NCI-H1048 (cell line): ENCODE data around the gene UBAP2L.

Source experiments
- DNase-seq: peaks from one replicate; lab custom pipeline; 2025; lab: John Stamatoyannopoulos, UW

The UBAP2L gene

DNA sequence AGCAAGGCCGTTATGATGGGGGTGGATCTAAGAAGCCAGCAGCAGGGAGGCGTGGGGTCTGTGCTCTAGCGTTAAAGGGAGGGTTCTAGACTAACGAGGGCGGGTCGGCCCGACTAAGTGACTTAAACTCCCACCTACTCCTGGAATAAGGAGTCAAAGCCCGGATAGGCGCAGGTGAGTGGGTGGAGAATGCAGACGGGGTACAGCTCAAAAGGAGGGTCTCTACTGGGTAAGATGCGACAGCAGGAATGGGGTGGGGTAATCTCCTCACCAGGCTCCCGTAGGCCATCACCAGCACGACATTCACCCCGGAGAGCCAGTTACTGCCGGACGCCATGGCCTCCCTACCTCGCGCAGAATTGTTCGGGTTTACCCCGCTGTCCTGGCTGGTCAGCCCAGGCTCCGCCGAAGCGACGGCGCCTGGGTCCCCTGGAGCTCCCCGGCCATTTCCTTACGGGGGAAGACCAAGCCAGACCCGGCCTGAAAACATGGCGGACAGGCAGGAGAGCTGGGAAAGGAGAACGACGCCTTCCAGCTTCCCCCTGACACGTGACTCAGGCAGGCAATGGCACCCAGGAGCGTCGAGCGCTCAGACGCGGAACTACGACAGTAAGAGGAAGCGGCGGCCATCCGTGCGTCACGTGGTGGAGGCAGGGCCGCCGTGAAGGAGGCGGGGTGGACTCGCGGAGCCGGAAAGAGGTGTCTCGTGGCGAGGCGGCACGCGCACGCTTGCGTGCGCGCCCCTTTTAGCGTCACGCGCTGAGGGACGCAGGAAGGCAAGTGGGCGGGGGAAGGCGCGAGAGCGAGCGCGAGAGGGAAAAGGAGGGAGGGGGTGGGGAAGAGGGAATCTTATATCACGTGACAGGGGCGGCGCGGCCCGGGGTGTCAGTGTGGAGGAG lies at the start of gene UBAP2L:
UBAP2L (plus strand) TSS at position 885 of the 899 bp plus-strand sequence. CDS start 4,169 bp downstream, outside the sequence.
- DNase-seq = peak; percentile 99

GRCh38 chr1:154171223-154171583 lies 49.6 kb upstream of the UBAP2L start:
- DNase-seq = no peak

DNA sequence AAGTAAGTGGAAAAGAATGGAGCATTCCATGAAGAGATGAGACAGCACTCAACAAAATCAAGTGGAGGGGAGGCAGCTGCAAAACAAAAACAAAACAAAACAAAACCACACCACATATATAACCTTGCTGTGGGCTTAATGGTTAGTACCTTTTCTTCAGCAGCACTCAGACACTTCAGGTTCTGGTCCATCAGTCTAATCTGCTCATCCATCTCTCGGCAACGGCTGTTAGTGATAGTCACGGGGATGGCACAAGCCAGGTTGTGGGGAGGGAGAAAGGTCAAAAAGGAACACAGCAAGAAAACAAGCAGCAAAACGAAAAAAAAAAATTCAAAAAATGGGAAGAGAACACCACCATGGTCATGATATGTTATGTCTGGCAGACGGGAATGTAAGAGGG lies 48.9 kb upstream of the UBAP2L start:
- no peak for DNase-seq

DNA sequence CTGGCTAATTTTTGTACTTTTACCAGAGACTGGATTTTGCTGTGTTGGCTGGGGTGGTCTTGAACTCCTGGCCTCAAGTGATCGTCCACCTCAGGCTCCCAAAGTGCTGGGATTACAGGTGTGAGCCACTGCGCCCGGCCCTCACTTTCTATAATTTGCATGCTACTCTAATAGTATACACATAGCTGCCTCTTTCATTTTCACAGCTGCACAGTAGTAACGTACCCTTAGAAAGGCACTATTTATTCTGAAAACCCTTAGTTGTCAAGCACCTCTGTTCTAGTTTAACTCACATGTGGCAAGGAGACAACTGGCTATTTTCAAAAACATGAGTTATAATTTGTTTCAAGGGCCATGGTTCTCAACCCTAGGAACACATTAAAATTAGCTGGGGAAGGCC lies 46.1 kb upstream of the UBAP2L start:
- no peak for DNase-seq

DNA sequence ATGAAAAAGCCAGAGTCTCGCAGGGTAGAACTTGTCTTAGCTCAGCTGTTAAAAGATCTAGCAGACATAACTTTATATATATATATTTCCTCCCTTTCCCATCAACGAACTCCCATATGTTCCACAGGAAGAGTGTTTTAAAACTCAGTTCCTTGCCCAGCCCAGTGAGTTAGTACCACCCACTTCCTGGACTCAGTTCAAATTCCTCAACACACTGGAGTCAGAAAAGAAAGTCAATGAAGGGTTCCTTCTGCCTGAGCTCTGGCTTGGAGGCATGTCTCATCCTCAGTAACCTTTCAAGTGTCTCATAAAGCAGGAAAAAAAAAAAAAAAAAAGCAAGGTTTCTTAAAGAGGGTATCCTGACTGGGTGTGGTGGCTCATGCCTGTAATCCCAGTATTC lies 44.4 kb upstream of the UBAP2L start:
- no peak for DNase-seq

GRCh38 chr1:154178013-154178412 lies 42.7 kb upstream of the UBAP2L start:
- no peak for DNase-seq

DNA sequence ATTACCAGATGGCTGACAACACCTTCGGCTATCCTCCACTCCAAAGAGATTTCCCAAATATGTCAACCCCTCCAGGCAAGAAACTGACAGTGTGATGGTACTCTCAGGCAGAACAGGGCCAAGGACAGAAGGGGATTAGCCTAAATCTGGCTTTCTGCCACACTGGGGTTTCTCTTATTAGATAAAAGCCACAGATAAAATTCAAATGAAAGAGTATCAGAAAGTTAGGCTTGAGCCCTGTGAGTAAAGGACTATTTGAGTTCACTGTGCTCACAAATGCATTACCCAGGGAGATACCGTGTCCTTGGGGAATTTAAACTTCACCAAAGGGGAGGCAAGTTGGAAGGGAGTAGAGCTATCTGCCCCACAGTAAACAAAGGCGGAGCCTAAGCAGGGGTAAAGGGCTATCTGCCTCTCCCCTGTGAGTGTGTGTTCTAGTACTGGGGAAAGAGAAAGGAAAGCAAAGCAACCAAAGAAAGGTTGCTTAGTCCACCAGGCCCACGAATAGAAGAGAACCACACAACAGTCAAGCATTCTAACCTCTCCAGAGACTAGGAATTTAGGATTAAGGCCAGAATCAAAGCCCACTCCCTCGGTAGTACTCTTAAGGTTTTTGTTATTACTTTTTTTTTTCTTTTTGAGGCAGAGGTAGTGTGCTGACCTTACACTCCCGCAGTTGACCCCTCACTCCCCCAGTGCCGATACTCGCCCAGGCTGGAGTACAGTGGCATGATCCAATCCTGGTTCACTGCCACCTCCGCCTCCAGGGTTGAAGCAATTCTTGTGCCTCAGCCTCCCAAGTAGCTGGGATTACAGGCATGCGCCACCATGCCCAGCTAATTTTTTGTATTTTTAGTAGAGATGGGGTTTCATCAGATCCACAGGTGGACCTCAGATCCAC lies 41.6 kb upstream of the UBAP2L start:
- no peak for DNase-seq

DNA sequence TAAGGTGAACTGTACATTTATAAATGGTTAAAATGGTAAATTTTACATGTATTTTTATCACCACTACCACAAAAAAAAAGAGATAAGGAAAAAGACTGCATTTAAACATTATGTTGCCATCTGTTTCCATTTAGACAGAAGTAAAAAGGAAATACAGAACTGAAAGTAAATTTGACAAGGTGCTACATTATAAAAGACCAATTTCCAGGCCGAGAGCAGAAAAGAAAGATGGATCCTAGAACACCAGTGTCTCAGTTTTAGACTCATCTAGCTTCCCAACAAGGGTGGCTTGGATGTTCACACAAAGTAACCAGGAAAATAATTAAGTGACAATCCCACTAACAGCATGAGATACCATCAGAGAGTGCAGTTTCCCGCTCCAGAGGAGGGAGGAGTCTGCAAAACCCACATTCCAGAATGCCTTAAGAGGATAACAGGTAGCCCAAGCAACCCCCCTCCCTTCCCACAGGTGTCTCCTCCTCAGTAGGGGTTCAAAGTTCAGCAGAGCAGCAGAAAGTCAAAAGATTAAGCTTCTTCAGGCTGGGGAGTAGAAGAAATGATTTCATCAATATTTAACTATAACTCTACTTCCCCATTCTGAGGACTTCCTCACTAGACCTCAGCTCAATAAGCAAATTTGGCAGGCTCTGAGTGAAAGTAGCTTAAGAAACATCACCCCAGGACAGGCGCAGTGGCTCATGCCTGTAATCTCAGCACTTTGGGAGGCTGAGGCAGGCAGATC lies 40.6 kb upstream of the UBAP2L start:
- no peak for DNase-seq

DNA sequence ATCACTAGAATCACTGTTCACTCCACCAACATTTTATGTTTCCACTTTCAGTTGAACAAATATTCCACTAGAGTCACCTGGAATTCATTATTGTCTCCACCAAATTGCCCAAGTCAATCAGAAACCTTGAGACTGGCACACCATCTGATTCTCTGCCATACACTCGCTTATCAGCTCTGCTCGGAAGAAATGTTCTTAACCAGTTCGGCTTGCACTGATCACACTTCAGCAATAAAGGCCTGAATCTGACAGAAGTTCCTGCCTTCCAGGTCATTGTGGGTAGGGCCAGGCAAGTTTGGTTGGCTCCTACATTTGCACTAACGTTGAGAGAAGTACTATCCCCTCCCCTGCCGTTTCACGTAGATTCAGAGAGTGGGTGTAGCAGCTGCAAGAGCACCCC lies 38.8 kb upstream of the UBAP2L start:
- no peak for DNase-seq

GRCh38 chr1:154182344-154183045 lies 38.3 kb upstream of the UBAP2L start:
- DNase-seq = no peak

- peak; percentile 99 for DNase-seq
These were observed 37.5 kb upstream of the UBAP2L start for GRCh38 chr1:154183046-154183915.

GRCh38 chr1:154186177-154186576 lies 34.6 kb upstream of the UBAP2L start:
- no peak for DNase-seq

DNA sequence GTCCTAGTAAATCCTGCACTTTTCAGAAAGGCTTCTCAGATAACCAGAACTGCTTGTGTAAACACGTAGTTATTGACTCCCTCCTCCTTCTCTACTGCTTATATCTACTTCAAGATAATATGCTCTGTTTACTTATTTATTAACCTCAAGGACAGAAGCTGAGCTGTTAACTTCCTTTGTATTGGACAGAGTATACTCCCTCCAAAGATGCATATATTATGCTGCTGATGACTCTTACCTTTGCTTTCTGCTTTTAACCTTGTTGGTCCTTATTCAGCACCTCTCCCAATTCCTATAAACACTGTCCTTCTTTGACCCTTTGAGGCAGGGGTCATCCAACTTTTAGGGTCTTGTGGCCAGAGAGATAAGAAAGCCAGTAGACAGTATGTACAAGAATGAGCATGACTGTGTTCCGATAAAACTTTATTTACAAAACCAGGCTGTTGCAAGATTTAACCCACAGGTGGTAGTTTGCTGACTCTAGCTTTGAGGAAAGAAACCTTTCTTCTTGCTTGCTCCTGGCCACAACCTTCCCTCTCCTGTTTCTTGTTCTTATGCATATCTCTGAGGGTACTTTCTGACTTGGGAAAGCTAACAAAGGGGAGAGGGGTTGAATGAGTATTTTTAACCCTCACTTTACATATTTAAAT lies 33.8 kb upstream of the UBAP2L start:
- no peak for DNase-seq

- no peak for DNase-seq
These were observed 30.2 kb upstream of the UBAP2L start for GRCh38 chr1:154190550-154190949.

- DNase-seq = no peak
These were observed 28.7 kb upstream of the UBAP2L start, which contains the start of gene TPM3 for GRCh38 chr1:154191990-154192461. Gene TPM3, minus strand, starts transcription at chr1:154192100. Its CDS starts 82 bp downstream, at chr1:154192018.

- DNase-seq = no peak
These were observed 28.3 kb upstream of the UBAP2L start for GRCh38 chr1:154192476-154192875.

DNA sequence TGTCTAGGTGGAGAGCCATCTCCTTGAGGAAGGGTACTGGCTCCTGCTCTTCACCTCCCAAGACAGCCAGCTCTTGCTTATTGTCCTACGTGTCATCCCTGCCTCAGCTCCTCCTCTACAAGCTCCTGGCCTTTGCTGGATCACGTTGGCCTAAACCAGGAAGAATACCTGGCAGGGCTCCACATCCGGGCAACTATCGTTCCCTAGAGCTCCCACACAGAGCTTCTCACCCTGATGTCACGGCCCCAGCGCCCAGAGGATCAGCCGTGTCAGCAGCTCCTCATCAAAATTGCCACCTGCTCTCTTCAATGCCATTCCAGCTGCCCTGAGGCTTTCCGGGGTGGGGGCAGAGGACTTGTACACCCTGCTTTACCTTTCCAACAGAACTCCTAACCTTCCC lies 26.9 kb upstream of the UBAP2L start:
- no peak for DNase-seq

DNA sequence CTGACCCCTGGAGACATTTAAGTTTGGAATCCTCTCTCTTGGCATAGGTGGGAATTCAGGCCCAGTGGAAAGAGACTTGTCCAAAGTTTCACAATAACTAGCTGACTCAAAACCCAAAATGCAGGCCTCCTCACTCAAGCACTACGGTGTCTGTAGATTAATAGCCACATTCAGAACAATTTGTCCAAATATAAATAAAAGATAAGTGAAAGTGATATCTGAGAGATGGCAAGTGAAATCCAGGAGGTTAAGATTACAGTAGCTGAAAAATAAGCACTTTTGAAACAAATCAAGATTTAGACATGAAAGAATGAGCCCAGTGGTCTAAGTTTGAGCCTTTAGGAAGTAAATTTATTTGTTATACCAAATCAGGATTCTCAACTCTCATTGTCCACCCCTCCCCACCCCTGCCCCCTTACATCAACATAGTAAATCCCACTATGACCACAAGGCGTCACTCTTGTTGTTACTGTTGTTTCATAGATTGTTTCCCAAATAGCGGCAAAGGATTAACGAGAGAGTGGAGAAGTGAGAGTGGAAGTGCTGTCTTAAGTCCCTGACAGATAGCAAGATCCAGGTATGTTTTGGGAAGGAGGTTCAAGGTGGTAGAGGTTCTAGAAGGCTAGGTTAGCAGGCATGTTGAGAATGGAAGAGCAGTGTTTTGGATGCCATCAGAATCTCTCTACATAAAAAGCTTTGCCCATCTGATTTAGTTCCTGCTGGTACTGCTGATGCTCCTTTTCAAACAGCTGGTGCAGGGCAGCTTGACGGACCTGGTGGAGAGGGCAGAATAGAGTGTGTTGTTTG lies 21.8 kb upstream of the UBAP2L start:
- no peak for DNase-seq

GRCh38 chr1:154199563-154199879 lies 21.2 kb upstream of the UBAP2L start:
- no peak for DNase-seq
